DMS153 treated with DMSO at 0.1 percent for 48 hours (cell line): Measurements from ENCODE around the gene COX6A2.
"Not testable (repeated sequence)": the region's sequence is repeated elsewhere in the genome, so short reads cannot be mapped to it uniquely, and the experiment has no call there.

Experiments
- DNase-seq: peaks from one replicate; lab custom pipeline; 2025; ENCODE audit not compliant: unreplicated experiment; lab: John Stamatoyannopoulos, UW

Gene COX6A2

DNA sequence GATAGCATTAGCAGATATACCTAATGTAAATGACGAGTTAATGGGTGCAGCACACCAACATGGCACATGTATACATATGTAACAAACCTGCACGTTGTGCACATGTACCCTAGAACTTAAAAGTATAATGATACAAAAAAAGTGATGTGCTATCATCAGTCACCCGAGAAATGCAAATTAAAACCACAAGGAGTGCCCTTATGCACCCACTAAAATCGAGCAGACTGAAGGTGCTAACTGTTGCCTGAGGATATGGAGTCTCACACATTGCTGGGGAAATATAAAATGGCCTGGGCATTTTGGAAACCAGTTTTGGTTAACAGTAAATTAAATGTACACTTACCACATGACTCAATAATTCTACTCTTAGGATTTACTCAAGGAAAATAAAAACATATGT is 10.9 kb upstream of the COX6A2 start:
- DNase-seq: not testable (repeated sequence)

DNA sequence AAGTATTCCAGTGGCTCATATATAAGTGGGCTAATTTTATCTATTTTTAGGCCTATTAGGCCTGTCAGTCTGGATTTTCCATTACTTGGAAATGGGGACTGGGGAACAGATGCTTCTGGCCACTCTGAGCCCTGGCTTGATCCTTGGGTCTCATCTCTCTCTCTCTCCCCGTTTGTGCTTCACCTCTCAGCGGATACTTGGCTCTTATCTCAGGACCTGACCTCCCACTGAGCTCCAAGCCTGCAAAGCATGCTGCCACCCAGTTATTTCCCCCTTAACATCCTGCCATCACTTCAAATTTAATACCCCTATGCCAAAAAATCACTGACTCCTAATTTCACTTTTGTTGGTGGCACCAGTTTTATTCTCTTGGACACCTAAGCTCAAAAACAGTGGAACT is 10.3 kb upstream of the COX6A2 start:
- no peak for DNase-seq

DNA sequence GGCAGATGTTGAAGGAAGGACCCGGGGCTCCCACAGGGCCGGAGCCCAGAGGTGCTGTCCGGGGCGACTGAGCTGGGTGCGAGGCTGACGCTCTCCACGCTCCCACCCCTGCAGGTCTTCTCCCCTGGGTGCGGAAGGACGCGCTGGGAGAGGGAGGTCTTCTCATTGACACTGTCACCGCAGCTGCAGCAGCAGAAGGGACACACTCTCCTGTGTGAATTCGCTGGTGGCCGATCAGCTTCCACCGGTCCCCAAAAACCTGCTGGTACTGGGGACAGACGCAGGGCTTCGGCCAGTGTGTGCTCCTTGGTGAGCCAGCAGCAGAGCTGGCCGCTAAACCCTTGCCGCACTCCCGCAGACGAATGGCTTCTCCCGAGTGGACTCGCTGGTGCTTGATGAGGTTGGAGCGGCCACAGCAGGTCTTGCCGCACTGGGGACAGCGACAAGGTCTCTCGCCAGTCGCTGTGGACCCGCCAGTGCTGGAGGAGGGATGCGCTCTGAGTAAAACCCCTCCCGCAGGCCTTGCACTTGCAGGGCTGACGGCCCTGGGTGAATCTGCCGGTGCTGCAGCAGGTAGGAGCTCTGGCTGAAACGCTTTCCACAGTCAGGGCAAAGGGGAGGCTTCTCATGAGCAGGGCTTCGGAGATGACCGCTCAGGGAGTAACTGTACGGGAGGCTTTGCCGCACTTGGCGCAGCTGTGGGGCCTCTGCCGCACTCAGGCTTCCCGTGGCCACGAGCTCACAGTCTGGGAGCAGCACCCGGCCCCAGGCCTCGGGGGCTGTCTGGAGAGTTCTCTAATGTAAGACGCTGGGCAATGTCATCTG is 8.3 kb upstream of the COX6A2 start:
- no peak for DNase-seq

DNA sequence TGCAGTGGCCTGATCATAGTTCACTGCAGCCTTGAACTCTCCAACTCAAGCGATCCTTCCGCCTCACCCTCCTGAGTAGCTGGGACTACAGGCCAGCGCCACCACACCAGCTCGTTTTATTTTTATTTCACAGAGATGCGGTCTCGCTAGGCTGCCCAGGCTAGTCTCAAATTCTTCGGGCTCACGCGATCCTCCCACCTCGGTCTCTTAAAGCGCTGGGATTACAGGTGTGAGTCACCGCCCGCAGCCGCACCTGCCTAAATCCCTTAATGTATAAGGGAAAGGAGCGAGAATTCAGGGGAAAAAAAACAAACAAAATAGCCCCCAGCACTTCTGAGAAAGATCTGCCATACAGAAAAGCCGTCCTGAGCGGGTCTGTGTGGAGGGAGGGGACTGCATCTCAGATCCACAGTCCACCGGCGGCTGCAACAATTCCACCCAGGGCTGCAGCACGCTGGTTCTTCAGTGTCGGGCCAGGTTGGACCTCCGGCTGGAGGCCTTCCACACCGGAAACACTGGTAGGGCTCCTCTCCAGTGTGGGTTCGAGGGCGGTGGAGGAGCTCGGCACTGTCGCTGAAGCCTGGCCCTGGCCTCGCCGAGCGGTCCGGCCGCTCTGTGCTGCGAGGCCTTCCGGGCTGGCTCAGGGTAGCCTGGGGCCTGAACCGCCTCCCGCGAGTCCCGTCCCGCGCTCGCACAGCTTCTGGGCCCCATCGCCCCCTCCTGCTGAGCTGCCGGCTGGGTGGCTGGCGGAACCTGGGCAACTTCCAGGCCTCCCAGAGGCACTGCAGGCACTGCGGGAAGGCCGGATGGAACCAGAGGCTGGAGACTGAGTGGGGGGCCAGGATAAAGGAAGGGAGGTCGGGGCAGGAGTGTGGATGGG is 7.4 kb upstream of the COX6A2 start:
- DNase-seq: no peak

DNA sequence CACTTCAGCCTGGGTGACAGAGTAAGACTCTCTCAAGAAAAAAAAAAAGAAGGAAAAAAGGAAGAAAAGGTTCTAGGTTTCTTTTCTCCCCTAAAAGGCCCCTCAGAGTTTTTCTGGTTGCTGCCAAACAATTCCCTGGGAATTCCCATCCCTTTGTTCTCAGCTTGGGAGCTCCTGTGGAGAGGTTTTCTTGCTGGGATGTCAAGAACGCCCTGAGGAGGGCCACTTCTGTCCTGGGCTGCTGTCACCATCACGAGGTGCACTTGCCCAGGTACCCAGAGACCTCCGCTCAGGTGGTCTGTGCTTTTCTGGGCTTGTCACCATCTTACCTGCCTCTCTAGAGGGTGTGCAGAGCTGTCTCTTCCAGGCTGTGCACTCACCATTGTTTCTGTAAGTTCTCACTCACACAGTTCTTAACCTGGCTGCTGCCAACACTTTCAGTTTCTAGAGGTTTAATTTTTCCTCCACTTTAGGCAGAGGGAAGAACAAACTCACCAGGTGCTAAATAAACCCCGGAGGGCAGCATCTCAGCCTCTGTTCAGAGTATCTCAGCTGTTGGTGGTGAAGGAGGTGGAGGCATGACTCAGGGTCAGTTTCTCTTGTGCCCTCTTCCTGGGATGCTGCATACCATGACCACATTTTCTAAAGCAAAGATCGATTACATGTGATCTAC is 2.4 kb upstream of the COX6A2 start:
- no peak for DNase-seq

DNA sequence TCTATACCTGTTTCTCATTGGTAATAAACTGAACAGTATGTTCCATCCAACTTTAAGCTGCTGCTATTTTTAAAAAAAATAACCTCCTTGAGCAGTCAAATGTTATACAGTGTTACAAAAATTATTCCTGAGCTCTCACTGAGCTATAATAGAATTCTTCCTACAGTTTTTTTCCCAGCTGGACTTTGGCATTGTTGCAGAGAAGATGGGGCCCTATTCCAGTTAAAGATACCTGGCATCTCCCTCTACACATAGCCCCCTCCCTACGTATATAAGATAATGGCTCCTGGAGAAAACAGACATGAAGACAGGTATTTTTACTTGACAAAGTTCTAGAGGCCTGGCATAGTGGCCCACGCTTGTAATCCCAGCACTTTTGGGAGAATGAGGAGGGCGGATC is 1.6 kb upstream of the COX6A2 start:
- DNase-seq: no peak

DNA sequence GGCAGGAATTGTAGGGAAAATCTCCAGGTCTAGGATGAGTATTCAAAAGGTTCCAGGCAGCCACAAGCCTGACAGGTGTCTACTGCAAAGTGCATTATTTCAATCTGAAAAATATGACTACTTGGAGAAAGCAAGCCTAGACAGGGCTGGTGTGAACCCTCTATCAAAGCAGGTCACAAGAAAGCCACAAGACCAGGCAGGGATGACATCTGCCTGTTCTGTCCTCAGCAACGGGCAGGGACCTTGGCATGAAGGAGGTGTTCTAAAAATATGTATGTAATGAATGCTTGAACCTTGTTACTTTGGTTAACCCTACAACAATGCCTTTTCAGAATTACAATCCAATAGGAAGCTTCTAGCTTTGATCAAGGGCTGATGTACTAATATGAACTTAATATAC is 1.2 kb upstream of the COX6A2 start:
- no peak for DNase-seq

DNA sequence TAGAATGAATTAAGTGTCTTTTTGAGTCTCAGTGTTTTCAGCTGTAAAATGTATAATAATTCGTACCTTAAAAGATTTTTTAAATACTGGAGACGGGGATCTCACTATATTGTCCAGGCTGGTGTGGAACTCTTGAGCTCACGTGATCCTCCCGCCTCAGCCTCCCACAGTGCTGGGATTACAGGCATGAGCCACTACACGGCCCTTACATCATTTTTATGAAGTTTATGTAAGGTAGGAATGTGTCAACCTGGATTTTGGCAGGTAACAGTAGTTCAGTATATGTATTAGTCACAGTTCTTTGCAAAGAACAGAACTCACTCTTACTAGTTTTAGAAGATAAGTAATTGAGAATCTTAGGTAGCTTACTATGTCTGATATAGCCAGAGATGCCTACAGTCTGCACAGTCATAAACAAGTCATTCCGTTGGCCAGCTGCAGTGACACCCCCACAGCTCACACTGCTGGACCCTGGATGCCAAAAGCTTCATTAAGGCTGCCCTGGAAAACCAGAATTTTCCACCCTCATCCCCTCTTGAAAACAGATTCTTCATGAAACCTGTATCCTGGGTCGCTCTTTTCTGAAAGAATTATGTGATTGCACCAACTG is 583 bp upstream of the COX6A2 start:
- no peak for DNase-seq

DNA sequence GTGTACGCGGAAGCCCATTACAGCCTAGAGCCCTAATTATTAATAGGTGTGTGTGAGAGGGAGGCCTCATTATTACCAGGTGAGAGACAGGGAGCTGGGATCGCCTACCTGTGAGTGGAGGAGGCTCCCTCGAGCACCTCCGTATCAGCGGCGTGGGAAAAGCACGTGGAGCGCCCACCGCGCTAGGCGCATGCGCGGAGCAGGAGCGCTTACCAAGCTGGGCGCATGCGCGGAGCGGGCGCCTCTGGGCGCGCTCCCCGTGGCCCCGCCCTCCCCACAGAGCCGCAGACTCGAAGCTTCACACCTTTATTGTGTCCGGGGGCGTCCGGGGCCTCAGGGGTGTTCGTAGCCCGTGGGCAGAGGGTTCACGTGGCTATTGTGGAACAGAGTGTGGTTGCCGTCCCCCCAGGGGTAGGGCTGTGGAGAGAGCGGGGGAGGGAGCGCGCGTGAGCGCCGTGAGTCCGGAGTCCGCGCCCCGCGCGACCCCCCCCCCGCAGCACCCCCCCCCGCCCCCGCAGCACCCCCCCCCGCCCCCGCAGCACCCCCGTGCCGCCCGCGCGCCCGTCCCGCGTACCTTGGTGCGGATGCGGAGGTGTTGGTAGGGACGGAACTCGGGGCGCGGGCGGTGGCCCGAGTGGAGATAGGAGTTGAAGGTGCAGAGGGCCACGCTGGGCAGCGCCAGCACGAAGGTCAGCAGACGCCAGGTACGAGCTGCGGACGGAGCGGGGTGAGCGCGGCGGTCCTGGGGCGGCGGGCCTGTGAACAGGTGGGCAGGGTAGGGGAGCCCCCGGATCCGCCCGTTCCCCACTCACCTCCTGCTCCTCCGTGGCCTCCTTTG is 500 bp downstream of the COX6A2 start:
- no peak for DNase-seq

DNA sequence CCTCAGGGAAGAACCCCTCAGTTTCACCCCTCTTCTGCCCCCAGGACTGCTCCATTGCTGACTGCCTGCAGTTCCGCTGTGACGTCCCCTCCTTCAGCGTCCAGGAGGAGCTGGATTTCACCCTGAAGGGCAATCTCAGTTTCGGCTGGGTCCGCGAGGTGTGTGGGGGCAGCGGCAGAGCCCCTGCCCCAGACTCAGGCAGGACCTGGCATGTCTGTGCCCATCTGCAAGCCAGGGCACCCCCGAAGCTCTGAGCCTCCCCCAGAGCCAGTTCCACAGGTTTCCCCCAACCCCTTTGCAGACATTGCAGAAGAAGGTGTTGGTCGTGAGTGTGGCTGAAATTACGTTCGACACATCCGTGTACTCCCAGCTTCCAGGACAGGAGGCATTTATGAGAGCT is 4.4 kb downstream of the COX6A2 start:
- no peak for DNase-seq

DNA sequence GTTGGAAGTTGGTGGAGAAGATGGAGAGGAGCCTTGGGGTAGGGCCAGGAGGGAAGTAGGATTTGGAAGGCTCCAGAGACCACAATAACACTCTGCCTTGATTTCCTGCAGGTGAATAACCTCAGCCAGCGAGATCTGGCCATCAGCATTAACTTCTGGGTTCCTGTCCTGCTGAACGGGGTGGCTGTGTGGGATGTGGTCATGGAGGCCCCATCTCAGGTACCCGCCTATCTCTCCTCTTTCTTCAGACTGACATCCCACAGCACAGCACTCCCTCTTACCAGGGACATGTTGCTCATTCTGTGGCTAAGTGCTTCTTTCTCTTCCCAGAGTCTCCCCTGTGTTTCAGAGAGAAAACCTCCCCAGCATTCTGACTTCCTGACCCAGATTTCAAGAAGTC is 4.9 kb downstream of the COX6A2 start:
- DNase-seq: no peak

DNA sequence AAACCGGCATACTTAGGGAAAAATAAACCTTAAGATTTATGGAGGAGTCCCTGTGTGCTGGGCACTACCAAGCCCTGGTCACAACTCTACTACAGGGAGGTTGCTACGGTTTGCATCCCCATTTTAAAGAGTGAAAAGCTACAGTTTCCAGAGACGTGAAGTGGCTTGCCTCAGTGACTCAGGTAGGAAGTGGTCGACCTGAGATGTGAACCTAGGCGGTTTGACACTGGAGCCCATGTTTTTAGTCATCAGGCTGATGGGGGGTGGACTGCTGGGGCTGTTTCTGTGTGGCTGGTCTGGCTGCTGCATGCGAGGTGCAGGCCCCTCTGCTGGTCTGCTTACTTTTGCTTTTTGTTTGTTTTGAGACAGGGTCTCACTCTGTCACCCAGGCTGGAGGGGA is 6.6 kb downstream of the COX6A2 start:
- DNase-seq: no peak

DNA sequence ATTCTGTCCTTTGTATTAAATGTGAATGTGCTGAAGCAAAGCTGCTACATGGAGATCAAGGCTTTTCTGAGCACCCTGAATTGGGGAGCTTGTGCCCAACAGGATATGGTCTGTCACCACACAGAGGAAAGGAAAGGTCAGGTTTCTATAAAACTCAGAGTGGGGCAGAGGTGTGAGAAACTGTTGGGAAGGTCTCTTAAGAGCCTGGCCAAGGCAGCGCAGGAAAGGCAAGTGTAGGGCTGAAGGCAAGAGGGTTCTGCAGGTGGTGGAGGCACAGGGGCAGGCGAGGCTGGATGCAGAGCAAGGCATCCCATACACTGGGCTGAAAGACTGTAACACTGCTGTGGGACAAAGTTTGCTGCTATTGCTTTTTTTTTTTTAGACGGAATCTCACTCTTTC is 8.1 kb downstream of the COX6A2 start:
- DNase-seq: no peak

DNA sequence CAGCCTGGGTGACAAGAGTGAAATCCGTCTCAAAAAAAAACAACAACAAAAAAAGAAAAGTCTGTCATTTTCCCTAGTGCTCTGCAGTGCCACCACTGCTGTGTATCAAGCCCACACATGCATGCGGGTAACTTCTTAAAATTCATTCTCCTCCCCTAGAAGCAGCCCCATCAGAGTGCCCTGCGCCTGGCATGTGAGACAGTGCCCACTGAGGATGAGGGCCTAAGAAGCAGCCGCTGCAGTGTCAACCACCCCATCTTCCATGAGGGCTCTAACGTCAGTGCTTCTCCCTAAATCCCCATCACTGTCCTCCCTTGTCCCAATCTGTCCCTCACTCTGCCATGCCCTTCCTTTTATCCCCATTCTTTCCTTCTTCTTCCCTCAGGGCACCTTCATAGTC is 10.2 kb downstream of the COX6A2 start:
- no peak for DNase-seq

DNA sequence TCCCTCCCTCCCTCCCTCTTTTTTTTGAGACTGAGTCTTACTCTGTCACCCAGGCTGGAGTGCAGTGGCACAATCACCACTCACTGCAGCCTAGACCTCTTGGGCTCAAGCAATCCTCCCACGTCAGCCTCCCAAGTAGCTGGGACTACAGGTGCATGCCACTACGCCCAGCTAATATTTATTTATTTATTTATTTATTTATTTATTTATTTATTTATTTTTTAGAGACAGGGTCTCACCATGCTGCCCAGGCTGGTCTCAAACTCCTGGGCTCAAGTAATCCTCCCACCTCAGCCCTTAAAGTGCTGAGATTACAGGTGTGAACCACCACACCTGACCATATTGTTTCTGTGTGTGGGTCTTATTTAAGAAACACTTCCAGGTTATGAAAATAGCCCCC is 11.1 kb downstream of the COX6A2 start:
- DNase-seq: not testable (repeated sequence)

DNA sequence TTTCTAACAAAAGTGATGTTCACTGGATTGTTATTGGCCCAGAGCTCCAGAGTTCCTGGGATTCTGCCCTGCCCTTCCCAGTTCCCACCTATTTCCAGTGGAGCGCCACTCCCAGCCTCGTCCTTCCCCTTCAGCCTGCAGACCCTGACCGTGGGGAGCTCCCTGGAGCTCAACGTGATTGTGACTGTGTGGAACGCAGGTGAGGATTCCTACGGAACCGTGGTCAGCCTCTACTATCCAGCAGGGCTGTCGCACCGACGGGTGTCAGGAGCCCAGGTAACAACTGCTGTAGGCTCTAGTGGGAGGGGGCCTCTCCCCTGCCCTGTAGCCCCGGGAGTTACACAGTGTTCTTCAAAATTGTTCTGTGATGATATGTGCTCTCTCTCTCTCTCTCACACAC is 11.8 kb downstream of the COX6A2 start:
- DNase-seq: no peak

DNA sequence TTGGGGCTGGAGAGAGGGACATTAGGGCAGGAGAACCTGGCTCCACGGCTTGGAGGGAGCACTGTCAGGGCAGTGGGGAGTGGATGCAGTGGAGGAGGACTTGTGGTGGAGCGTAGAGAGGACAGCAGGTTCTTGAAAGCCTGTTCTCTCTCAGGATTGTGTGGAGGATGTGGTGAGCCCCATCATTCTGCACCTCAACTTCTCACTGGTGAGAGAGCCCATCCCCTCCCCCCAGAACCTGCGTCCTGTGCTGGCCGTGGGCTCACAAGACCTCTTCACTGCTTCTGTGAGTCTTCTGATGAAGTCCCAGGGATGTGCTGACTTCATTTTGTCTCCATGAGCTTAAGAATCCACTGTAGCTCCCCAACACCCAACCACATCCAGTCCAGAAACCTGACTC is 13.5 kb downstream of the COX6A2 start:
- DNase-seq: no peak

DNA sequence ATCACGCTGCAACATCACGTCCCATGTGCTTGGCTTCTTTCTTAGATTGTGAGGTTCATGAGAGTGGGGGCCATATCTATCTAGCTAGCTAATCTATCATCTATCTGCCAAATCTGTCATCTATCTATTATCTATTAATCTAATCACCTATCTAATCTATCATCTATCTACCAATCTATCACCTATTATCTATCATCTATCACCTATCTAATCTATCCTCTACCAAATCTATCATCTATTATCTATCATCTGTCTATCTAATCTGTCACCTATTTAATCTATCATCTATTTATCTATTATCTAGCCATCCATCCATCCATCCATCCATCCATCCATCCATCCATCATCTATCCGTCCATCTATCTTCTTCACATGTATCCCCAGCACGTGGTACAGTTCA is 14.2 kb downstream of the COX6A2 start:
- DNase-seq: no peak

DNA sequence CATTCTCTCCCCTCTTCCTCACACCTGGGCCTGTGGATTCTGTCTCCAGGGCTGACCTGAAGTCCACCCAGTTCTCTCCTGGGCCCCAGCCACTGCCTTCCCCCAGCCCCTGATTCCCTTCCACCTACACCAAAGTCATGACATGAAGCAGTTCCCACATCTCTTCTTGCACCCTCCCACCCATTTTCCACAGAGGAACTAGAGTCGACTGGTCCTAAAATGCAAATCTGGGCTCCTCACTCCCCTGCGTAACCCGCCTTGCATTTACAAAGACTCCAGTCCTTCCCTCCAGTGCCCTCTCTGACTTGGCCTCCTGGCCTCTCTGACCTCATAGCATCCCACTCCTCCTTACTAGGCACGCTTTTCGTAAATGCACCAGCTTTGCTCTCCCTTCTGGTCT is 14.8 kb downstream of the COX6A2 start:
- DNase-seq: no peak

DNA sequence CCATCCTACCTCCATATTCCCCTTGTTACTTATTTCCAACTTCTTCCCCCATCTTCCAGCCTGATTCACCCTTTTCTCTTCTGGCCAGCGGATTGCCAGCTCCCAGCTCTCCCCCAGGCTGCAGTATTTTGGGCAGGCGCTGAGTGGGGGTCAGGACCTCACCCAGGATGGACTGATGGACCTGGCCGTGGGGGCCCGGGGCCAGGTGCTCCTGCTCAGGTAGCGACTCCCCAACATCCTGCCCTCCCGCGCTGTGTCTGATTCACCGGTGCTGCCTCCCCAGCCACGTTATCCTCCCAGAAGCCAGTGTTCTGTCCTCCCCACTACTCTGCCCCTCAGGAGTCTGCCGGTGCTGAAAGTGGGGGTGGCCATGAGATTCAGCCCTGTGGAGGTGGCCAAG is 15.4 kb downstream of the COX6A2 start:
- no peak for DNase-seq
